Ectodermal cell (in vitro differentiated cells): ENCODE measurements around the gene SPATA3.

ENCODE experiments used
- H3K27ac ChIP-seq: 2 replicates; pipeline ENCODE4 v1.7.0; 2013; ENCODE audit warnings: mild to moderate bottlenecking, low read depth, low read length; ENCODE audit not compliant: insufficient read depth, poor library complexity, severe bottlenecking
- H3K27me3 ChIP-seq: 2 replicates; pipeline ENCODE4 v1.7.0; 2013; ENCODE audit warnings: mild to moderate bottlenecking, low read length; ENCODE audit not compliant: insufficient read depth, control insufficient read depth, poor library complexity, severe bottlenecking
- H3K36me3 ChIP-seq: one replicate; pipeline ENCODE4 v1.7.0; 2013; ENCODE audit warnings: low read length; ENCODE audit not compliant: control insufficient read depth, insufficient read depth
- H3K4me1 ChIP-seq: one replicate; pipeline ENCODE4 v1.7.0; 2013; ENCODE audit warnings: low read length; ENCODE audit not compliant: control insufficient read depth, insufficient read depth
- H3K4me3 ChIP-seq: 2 replicates; pipeline ENCODE4 v1.7.0; 2013; ENCODE audit warnings: low read depth, low read length, control low read depth; ENCODE audit not compliant: insufficient read depth
- H3K9me3 ChIP-seq: 2 replicates; pipeline ENCODE4 v1.7.0; 2013; ENCODE audit warnings: mild to moderate bottlenecking, low read length, moderate library complexity; ENCODE audit not compliant: control insufficient read depth
- WGBS, 2 experiments: methylation state at CpG; one replicate each; pipeline ENCODE4 v1.1.7; 2013; ENCODE audit warnings: missing lambda C conversion rate in 2 of 2; 5-methylcytosine and 5-hydroxymethylcytosine counted together

SPATA3 gene

GRCh38 chr2:231036578-231037106 lies 40.7 kb downstream of the SPATA3 start:
- Histone ChIP-seq H3K27ac (no peak overlapping the region), H3K27me3 (peaks cover 85% of the 10 kb centered on the region), H3K4me3 (no peak overlapping the region), H3K4me1 (no peaks in the 10 kb centered on the region), H3K36me3 (no peaks in the 10 kb centered on the region), H3K9me3 (no peaks in the 10 kb centered on the region)
- 68 to 78% methylated on average over 9 to 12 of the region's 12 CpGs for WGBS, 2 experiments

- peak within 1 kb of the TSS; percentile 26 for H3K4me3 ChIP-seq
- H3K4me1 ChIP-seq: no peaks in the 10 kb centered on the region
- H3K27ac ChIP-seq: no peak within 1 kb of the TSS
- H3K9me3 ChIP-seq: no peaks in the 10 kb centered on the region
- peaks cover 87% of the 10 kb centered on the region for H3K27me3 ChIP-seq
- 2 to 3% methylated on average over 61 of the region's 61 CpGs for WGBS, 2 experiments
- H3K36me3 ChIP-seq: no peaks in the 10 kb centered on the region
These were observed 41.3 kb downstream of the SPATA3 start, which contains the start of gene C2orf72 for GRCh38 chr2:231037202-231037730. Gene C2orf72, plus strand, starts transcription at chr2:231037523. Its CDS starts 43 bp downstream, at chr2:231037566.

- Histone ChIP-seq H3K9me3 (no peaks in the 10 kb centered on the region), H3K4me1 (no peaks in the 10 kb centered on the region), H3K27ac (no peak overlapping the region), H3K27me3 (peaks cover 84% of the 10 kb centered on the region), H3K4me3 (peak overlapping the region; percentile 26), H3K36me3 (no peaks in the 10 kb centered on the region)
- WGBS, 2 experiments: 1% methylated on average over 104 of the region's 104 CpGs
These were observed 42.0 kb downstream of the SPATA3 start for GRCh38 chr2:231037731-231038482.

GRCh38 chr2:231038483-231039293 lies 42.8 kb downstream of the SPATA3 start:
- peaks cover 77% of the 10 kb centered on the region for H3K27me3 ChIP-seq
- H3K4me1 ChIP-seq: no peaks in the 10 kb centered on the region
- no peaks in the 10 kb centered on the region for H3K9me3 ChIP-seq
- H3K4me3 ChIP-seq: peak overlapping the region; percentile 26
- WGBS, 2 experiments: 27 to 29% methylated on average over 20 of the region's 21 CpGs
- no peaks in the 10 kb centered on the region for H3K36me3 ChIP-seq
- H3K27ac ChIP-seq: no peak overlapping the region

- WGBS, 2 experiments: 70 to 81% methylated on average over 6 of the region's 6 CpGs
- Histone ChIP-seq H3K4me3 (no peak overlapping the region), H3K36me3 (no peaks in the 10 kb centered on the region), H3K4me1 (no peaks in the 10 kb centered on the region), H3K9me3 (no peaks in the 10 kb centered on the region), H3K27ac (no peak overlapping the region), H3K27me3 (peaks cover 72% of the 10 kb centered on the region)
These were observed 43.4 kb downstream of the SPATA3 start for GRCh38 chr2:231039294-231039664.

- Histone ChIP-seq H3K9me3 (no peaks in the 10 kb centered on the region), H3K4me1 (no peaks in the 10 kb centered on the region), H3K4me3 (no peak overlapping the region), H3K36me3 (no peaks in the 10 kb centered on the region), H3K27me3 (peaks cover 66% of the 10 kb centered on the region), H3K27ac (no peak overlapping the region)
- 85% methylated on average over 8 of the region's 8 CpGs for WGBS, 2 experiments
These were observed 44.0 kb downstream of the SPATA3 start for GRCh38 chr2:231039821-231040364.

- H3K36me3 ChIP-seq: no peaks in the 10 kb centered on the region
- H3K4me1 ChIP-seq: no peaks in the 10 kb centered on the region
- no peak overlapping the region for H3K4me3 ChIP-seq
- peaks cover 53% of the 10 kb centered on the region for H3K27me3 ChIP-seq
- H3K27ac ChIP-seq: no peak overlapping the region
- WGBS, 2 experiments: 84 to 85% methylated on average over 8 of the region's 8 CpGs
- no peaks in the 10 kb centered on the region for H3K9me3 ChIP-seq
These were observed 45.3 kb downstream of the SPATA3 start for GRCh38 chr2:231041061-231041689.

GRCh38 chr2:231043796-231044195 lies 47.9 kb downstream of the SPATA3 start:
- H3K27me3 ChIP-seq: peaks cover 30% of the 10 kb centered on the region
- WGBS, 2 experiments: 97 to 98% methylated on average over 4 of the region's 4 CpGs

GRCh38 chr2:231046916-231047273 lies 51.0 kb downstream of the SPATA3 start:
- Histone ChIP-seq H3K9me3 (no peaks in the 10 kb centered on the region), H3K27me3 (peaks cover 15% of the 10 kb centered on the region)
- WGBS, 2 experiments: 87 to 91% methylated on average over 5 of the region's 5 CpGs

More at GRCh38 chr2:231043796-231044195, 47.9 kb downstream of the SPATA3 start:
- Histone ChIP-seq H3K27ac (no peak overlapping the region), H3K36me3 (no peaks in the 10 kb centered on the region), H3K4me3 (no peak overlapping the region), H3K9me3 (no peaks in the 10 kb centered on the region), H3K4me1 (no peaks in the 10 kb centered on the region)

More at GRCh38 chr2:231046916-231047273, 51.0 kb downstream of the SPATA3 start:
- Histone ChIP-seq H3K4me3 (no peak overlapping the region), H3K36me3 (no peaks in the 10 kb centered on the region), H3K27ac (no peak overlapping the region), H3K4me1 (no peaks in the 10 kb centered on the region)
